ENCODE data around the gene GRIN3B. TPM values are rescaled to one million over a fixed set of nuclear protein-coding genes. Genes with fewer than 3 reads are reported as not detected.

The GRIN3B gene
- total and polyA plus RNA-seq, 2 donors (not counting 1 experiment from before 2014, with no cell fraction given), result 0.10 to 0.42 TPM

DNA sequence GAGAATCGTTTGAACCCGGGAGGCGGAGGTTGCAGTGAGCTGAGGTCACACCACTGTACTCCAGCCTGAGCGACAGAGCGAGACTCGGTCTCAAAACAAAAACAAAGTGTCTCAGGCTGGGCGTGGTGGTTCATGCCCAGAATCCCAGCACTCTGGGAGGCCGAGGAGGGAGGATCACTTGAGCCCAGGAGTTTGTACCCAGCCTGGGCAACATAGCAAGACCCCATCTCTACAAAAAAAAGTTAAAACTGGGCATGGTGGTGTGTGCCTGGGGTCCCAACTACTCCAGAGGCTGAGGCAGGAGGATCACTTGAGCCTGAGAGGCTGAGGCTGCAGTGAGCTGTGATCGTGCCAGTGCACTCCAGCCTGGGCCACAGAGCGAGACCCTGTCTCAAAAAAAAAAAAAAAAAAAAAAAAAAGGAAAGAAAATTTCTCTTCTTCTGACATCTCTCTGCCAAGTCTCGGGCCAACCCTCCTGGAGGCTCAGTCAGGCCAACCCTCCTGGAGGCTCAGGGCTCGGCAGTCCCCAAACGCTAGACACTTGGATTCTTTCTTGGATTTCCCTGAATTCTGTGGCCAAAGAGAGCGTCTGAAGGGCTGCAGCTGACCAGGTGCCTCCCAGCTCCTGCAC, 48.1 kb upstream of the GRIN3B start:
- Mint-ChIP-seq H3K4me3 (peak overlapping the region; percentile 64), H3K4me1 (peaks cover 52% of the 10 kb centered on the region), H3K27ac (peak overlapping the region; percentile 86), H3K9me3 (ENCODE audit: insufficient read depth) (no peaks in the 10 kb centered on the region), H3K27me3 (no peaks in the 10 kb centered on the region)
- peaks cover 44 to 79% of the 10 kb centered on the region in 2 donors for H3K4me1 ChIP-seq (ENCODE audit: control insufficient read depth in 2 of 2, insufficient read depth in 2 of 2, low read length in 2 of 2)
- no peak overlapping the region for H2AFZ ChIP-seq (ENCODE audit: insufficient read depth, low read depth, low read length, poor library complexity, severe bottlenecking)
- ChIA-PET CTCF (interaction anchor here (0.7 kb wide), 1 partner anchor 664 kb away, joined by 3 read pairs; no protein-coding TSS in a partner anchor), POLR2A (interaction anchor here (0.7 to 1.3 kb wide), 2 partner anchors 20 to 115 kb away, joined by 6 to 8 read pairs; partner anchors contain the start of gene ARHGAP45)
- peaks cover 50% of the 10 kb centered on the region for H4K20me1 ChIP-seq (ENCODE audit: control insufficient read depth, insufficient read depth, low read length, poor library complexity, severe bottlenecking)
- no peak for TF ChIP-seq EZH2 (IDR thresholded peaks at IDR 0.05; ENCODE audit: borderline replicate concordance, insufficient read depth, low read depth, low read length, poor library complexity, severe bottlenecking)
- TF ChIP-seq, protein P1, sequence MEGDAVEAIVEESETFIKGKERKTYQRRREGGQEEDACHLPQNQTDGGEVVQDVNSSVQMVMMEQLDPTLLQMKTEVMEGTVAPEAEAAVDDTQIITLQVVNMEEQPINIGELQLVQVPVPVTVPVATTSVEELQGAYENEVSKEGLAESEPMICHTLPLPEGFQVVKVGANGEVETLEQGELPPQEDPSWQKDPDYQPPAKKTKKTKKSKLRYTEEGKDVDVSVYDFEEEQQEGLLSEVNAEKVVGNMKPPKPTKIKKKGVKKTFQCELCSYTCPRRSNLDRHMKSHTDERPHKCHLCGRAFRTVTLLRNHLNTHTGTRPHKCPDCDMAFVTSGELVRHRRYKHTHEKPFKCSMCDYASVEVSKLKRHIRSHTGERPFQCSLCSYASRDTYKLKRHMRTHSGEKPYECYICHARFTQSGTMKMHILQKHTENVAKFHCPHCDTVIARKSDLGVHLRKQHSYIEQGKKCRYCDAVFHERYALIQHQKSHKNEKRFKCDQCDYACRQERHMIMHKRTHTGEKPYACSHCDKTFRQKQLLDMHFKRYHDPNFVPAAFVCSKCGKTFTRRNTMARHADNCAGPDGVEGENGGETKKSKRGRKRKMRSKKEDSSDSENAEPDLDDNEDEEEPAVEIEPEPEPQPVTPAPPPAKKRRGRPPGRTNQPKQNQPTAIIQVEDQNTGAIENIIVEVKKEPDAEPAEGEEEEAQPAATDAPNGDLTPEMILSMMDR (IDR thresholded peaks at IDR 0.05), result no peak
- no peak for DNase-seq
- H3K4me2 ChIP-seq (replicated peaks; ENCODE audit: low read depth, low read length, poor library complexity, severe bottlenecking), result peak overlapping the region; percentile 77
- H3K9me3 ChIP-seq (ENCODE audit: control extremely low read depth in 1 of 3, control insufficient read depth in 2 of 3, insufficient read depth in 1 of 3, low read length in 2 of 3), result no peaks in the 10 kb centered on the region
- H3K27ac ChIP-seq (ENCODE audit: low read length in 2 of 2), result peak overlapping the region; percentile 47 to 52
- peaks cover 0 to 2% of the 10 kb centered on the region in 2 experiments for H3K36me3 ChIP-seq (replicated peaks in 1 of 2; ENCODE audit: control extremely low read depth in 1 of 2, control insufficient read depth in 1 of 2, extremely low read depth in 1 of 2, insufficient read depth in 2 of 2, low read length in 1 of 2)
- no peak for ATAC-seq (ENCODE audit: low read depth)
- intact Hi-C loops (cut with micrococcal nuclease), result no loop called here
- no peaks in the 10 kb centered on the region for H3K27me3 ChIP-seq (replicated peaks in 1 of 4; ENCODE audit: control extremely low read depth in 1 of 4, control insufficient read depth in 3 of 4, insufficient read depth in 4 of 4, low read length in 3 of 4)
- H3K9ac ChIP-seq (ENCODE audit: low read length), result peak overlapping the region; percentile 60
- H3K79me2 ChIP-seq (ENCODE audit: control insufficient read depth, insufficient read depth, low read length), result peaks cover 69% of the 10 kb centered on the region
- H3K4me3 ChIP-seq (ENCODE audit: control extremely low read depth in 1 of 5, extremely low read depth in 1 of 5, insufficient read depth in 1 of 5, low read depth in 2 of 5, low read length in 4 of 5), result peak overlapping the region in 3 of 5 experiments; percentile 35 to 58 (median 47)
- 70% methylated on average over 12 of the region's 14 CpGs for WGBS (ENCODE audit: insufficient coverage)

All from B cell (primary cell).